ENCODE results near the gene C16orf78. TPM values are rescaled to one million over a fixed set of nuclear protein-coding genes. Genes with fewer than 3 reads are reported as not detected.

C16orf78 gene
- total and polyA plus RNA-seq, 2 of the 8 experiments (the other 6 are each of a cell fraction or from before 2014, with no cell fraction given) = not detected

DNA sequence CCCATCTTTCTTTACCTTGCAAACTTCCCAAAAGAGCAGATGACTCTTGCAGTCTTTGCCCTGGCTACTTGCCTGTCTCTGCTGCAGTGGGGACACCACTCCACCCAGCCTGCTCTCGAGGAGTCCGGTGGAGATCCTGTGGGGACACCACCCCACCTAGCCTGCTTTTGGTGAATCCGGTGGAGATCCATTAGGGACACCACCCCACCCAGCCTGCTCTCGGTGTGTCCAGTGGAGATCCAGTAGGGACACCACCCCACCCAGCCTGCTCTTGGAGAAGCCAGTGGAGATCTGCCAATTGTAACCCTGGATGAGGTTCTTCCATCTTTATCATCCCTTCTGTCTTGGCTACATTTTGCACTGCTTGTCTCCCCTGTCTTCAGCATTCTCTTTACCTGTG, 54.2 kb downstream of the C16orf78 start (continued):
- TF ChIP-seq, protein P1, sequence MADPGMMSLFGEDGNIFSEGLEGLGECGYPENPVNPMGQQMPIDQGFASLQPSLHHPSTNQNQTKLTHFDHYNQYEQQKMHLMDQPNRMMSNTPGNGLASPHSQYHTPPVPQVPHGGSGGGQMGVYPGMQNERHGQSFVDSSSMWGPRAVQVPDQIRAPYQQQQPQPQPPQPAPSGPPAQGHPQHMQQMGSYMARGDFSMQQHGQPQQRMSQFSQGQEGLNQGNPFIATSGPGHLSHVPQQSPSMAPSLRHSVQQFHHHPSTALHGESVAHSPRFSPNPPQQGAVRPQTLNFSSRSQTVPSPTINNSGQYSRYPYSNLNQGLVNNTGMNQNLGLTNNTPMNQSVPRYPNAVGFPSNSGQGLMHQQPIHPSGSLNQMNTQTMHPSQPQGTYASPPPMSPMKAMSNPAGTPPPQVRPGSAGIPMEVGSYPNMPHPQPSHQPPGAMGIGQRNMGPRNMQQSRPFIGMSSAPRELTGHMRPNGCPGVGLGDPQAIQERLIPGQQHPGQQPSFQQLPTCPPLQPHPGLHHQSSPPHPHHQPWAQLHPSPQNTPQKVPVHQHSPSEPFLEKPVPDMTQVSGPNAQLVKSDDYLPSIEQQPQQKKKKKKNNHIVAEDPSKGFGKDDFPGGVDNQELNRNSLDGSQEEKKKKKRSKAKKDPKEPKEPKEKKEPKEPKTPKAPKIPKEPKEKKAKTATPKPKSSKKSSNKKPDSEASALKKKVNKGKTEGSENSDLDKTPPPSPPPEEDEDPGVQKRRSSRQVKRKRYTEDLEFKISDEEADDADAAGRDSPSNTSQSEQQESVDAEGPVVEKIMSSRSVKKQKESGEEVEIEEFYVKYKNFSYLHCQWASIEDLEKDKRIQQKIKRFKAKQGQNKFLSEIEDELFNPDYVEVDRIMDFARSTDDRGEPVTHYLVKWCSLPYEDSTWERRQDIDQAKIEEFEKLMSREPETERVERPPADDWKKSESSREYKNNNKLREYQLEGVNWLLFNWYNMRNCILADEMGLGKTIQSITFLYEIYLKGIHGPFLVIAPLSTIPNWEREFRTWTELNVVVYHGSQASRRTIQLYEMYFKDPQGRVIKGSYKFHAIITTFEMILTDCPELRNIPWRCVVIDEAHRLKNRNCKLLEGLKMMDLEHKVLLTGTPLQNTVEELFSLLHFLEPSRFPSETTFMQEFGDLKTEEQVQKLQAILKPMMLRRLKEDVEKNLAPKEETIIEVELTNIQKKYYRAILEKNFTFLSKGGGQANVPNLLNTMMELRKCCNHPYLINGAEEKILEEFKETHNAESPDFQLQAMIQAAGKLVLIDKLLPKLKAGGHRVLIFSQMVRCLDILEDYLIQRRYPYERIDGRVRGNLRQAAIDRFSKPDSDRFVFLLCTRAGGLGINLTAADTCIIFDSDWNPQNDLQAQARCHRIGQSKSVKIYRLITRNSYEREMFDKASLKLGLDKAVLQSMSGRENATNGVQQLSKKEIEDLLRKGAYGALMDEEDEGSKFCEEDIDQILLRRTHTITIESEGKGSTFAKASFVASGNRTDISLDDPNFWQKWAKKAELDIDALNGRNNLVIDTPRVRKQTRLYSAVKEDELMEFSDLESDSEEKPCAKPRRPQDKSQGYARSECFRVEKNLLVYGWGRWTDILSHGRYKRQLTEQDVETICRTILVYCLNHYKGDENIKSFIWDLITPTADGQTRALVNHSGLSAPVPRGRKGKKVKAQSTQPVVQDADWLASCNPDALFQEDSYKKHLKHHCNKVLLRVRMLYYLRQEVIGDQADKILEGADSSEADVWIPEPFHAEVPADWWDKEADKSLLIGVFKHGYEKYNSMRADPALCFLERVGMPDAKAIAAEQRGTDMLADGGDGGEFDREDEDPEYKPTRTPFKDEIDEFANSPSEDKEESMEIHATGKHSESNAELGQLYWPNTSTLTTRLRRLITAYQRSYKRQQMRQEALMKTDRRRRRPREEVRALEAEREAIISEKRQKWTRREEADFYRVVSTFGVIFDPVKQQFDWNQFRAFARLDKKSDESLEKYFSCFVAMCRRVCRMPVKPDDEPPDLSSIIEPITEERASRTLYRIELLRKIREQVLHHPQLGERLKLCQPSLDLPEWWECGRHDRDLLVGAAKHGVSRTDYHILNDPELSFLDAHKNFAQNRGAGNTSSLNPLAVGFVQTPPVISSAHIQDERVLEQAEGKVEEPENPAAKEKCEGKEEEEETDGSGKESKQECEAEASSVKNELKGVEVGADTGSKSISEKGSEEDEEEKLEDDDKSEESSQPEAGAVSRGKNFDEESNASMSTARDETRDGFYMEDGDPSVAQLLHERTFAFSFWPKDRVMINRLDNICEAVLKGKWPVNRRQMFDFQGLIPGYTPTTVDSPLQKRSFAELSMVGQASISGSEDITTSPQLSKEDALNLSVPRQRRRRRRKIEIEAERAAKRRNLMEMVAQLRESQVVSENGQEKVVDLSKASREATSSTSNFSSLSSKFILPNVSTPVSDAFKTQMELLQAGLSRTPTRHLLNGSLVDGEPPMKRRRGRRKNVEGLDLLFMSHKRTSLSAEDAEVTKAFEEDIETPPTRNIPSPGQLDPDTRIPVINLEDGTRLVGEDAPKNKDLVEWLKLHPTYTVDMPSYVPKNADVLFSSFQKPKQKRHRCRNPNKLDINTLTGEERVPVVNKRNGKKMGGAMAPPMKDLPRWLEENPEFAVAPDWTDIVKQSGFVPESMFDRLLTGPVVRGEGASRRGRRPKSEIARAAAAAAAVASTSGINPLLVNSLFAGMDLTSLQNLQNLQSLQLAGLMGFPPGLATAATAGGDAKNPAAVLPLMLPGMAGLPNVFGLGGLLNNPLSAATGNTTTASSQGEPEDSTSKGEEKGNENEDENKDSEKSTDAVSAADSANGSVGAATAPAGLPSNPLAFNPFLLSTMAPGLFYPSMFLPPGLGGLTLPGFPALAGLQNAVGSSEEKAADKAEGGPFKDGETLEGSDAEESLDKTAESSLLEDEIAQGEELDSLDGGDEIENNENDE (IDR thresholded peaks at IDR 0.05; ENCODE audit: insufficient replicate concordance, low read length) = no peak
- TF ChIP-seq, protein P2, sequence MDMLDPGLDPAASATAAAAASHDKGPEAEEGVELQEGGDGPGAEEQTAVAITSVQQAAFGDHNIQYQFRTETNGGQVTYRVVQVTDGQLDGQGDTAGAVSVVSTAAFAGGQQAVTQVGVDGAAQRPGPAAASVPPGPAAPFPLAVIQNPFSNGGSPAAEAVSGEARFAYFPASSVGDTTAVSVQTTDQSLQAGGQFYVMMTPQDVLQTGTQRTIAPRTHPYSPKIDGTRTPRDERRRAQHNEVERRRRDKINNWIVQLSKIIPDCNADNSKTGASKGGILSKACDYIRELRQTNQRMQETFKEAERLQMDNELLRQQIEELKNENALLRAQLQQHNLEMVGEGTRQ (IDR thresholded peaks at IDR 0.05; ENCODE audit: low read length) = no peak
- TF ChIP-seq CREB1 (IDR thresholded peaks at IDR 0.05) (no peak), RNF2 (IDR thresholded peaks at IDR 0.05; ENCODE audit: borderline replicate concordance, low read depth, low read length, missing control alignments, poor library complexity, severe bottlenecking) (no peak), BRCA1 (IDR thresholded peaks at IDR 0.05; ENCODE audit: low read depth, low read length) (no peak)
- TF ChIP-seq, protein P3, sequence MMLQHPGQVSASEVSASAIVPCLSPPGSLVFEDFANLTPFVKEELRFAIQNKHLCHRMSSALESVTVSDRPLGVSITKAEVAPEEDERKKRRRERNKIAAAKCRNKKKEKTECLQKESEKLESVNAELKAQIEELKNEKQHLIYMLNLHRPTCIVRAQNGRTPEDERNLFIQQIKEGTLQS (IDR thresholded peaks at IDR 0.05; ENCODE audit: insufficient read depth, low read depth, low read length) = no peak
- TF ChIP-seq, protein P4, sequence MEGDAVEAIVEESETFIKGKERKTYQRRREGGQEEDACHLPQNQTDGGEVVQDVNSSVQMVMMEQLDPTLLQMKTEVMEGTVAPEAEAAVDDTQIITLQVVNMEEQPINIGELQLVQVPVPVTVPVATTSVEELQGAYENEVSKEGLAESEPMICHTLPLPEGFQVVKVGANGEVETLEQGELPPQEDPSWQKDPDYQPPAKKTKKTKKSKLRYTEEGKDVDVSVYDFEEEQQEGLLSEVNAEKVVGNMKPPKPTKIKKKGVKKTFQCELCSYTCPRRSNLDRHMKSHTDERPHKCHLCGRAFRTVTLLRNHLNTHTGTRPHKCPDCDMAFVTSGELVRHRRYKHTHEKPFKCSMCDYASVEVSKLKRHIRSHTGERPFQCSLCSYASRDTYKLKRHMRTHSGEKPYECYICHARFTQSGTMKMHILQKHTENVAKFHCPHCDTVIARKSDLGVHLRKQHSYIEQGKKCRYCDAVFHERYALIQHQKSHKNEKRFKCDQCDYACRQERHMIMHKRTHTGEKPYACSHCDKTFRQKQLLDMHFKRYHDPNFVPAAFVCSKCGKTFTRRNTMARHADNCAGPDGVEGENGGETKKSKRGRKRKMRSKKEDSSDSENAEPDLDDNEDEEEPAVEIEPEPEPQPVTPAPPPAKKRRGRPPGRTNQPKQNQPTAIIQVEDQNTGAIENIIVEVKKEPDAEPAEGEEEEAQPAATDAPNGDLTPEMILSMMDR (IDR thresholded peaks at IDR 0.05; ENCODE audit: control extremely low read depth in 1 of 3, insufficient read depth in 1 of 3, low read depth in 1 of 3, low read length in 3 of 3) = no peak
